Measurements from ENCODE around the gene SORL1.

- no peak for TF ChIP-seq CTCF (conservative IDR thresholded peaks at IDR 0.05; ENCODE audit: low read length)
- no peak for TF ChIP-seq EZH2phosphoT487 (IDR thresholded peaks at IDR 0.05; ENCODE audit: borderline replicate concordance, low read depth, low read length)
Observed at GRCh38 chr11:121422675-121423074, 29.4 kb upstream of the SORL1 start.

Measured in OCI-LY7 (cell line).